ENCODE data around the gene LEF1. TPM values are rescaled to one million over a fixed set of nuclear protein-coding genes. Genes with fewer than 3 reads are reported as not detected.

LEF1 gene
- total RNA-seq, 2 donors from 2014 or later: 0.71 to 1.3 TPM

GRCh38 chr4:108048997-108049396 is 119.7 kb downstream of the LEF1 start:
- DNase-seq: no peak
- intact Hi-C loops (cut with DNase I): no loop called here
- ATAC-seq: no peak

- DNase-seq (no peak), ATAC-seq (no peak)
- intact Hi-C loops (cut with DNase I): no loop called here
Observed at GRCh38 chr4:108048157-108048556, 120.6 kb downstream of the LEF1 start.

GRCh38 chr4:108047199-108047598 is 121.5 kb downstream of the LEF1 start:
- ATAC-seq (no peak), DNase-seq (no peak)
- intact Hi-C loops (cut with DNase I): no loop called here

GRCh38 chr4:108045687-108046024 is 123.1 kb downstream of the LEF1 start:
- intact Hi-C loops (cut with DNase I): no loop called here
- DNase-seq (peak; percentile 35), ATAC-seq (peak; percentile 50 to 82)

GRCh38 chr4:108044951-108045686 is 123.6 kb downstream of the LEF1 start:
- ATAC-seq (peak in 1 of 2 donors; percentile 73), DNase-seq (no peak)
- intact Hi-C loops (cut with DNase I): no loop called here

- intact Hi-C loops (cut with DNase I): no loop called here
Observed at GRCh38 chr4:108043526-108043925, 125.2 kb downstream of the LEF1 start.

GRCh38 chr4:108042927-108043326 is 125.8 kb downstream of the LEF1 start:
- ATAC-seq (no peak), DNase-seq (no peak)
- intact Hi-C loops (cut with DNase I): no loop called here

More at GRCh38 chr4:108043526-108043925, 125.2 kb downstream of the LEF1 start:
- ATAC-seq (no peak), DNase-seq (no peak)

GRCh38 chr4:108037884-108038283 is 130.8 kb downstream of the LEF1 start:
- intact Hi-C loops (cut with DNase I): no loop called here
- ATAC-seq (no peak), DNase-seq (no peak)

- intact Hi-C loops (cut with DNase I): no loop called here
- DNase-seq (no peak), ATAC-seq (no peak)
Observed at GRCh38 chr4:108036213-108036612, 132.5 kb downstream of the LEF1 start.

- ATAC-seq: no peak
- intact Hi-C loops (cut with DNase I): no loop called here
- DNase-seq: no peak
Observed at GRCh38 chr4:108035691-108036090, 133.0 kb downstream of the LEF1 start.

GRCh38 chr4:108034565-108034964 is 134.2 kb downstream of the LEF1 start:
- ATAC-seq (no peak), DNase-seq (no peak)
- intact Hi-C loops (cut with DNase I): no loop called here

- DNase-seq (no peak), ATAC-seq (peak in 1 of 2 donors; percentile 41)
- intact Hi-C loops (cut with DNase I): no loop called here
Observed at GRCh38 chr4:108033348-108033747, 135.4 kb downstream of the LEF1 start.

GRCh38 chr4:108031427-108032083 is 137.2 kb downstream of the LEF1 start:
- no peak for DNase-seq
- intact Hi-C loops (cut with DNase I): no loop called here
- no peak for ATAC-seq

GRCh38 chr4:108030332-108030731 is 138.4 kb downstream of the LEF1 start:
- DNase-seq: no peak
- peak in 1 of 2 donors; percentile 86 for ATAC-seq
- intact Hi-C loops (cut with DNase I): no loop called here

- DNase-seq (no peak), ATAC-seq (peak in 1 of 2 donors; percentile 61)
- intact Hi-C loops (cut with DNase I): no loop called here
Observed at GRCh38 chr4:108029731-108030130, 139.0 kb downstream of the LEF1 start.

GRCh38 chr4:108029016-108029720 is 139.6 kb downstream of the LEF1 start:
- ATAC-seq (no peak), DNase-seq (no peak)
- intact Hi-C loops (cut with DNase I): no loop called here

GRCh38 chr4:108024878-108025165 is 143.9 kb downstream of the LEF1 start:
- no peak for ATAC-seq
- intact Hi-C loops (cut with DNase I): no loop called here
- DNase-seq: no peak

GRCh38 chr4:108024085-108024877 is 144.5 kb downstream of the LEF1 start:
- intact Hi-C loops (cut with DNase I): no loop called here
- no peak for ATAC-seq
- DNase-seq: no peak

GRCh38 chr4:108018884-108019187 is 149.9 kb downstream of the LEF1 start:
- ATAC-seq: no peak

More at GRCh38 chr4:108018884-108019187, 149.9 kb downstream of the LEF1 start:
- intact Hi-C loops (cut with DNase I): loop anchor here in 1 of 2 donors (2.0 kb wide), 1 partner anchor 554 kb away; no protein-coding TSS in a partner anchor
- DNase-seq: no peak
